Heart left ventricle (tissue), 13 donors: ENCODE measurements around the gene GSKIP.

Experiments used
- POLR2A ChIP-seq, 2 donors: fragments of 450-650 bp; IDR thresholded peaks; one replicate each; pipeline ENCODE4 v1.6.1; 2017; ENCODE audit warnings: antibody characterized with exemption in 2 of 2, mild to moderate bottlenecking in 2 of 2, moderate library complexity in 2 of 2
- TF ChIP-seq, protein P1 (sequence below), 12 donors: fragments of 200-600 bp; sonication (generic) in 4 of 12; IDR thresholded peaks; one replicate each; pipeline versions ENCODE4 v1.5.0 to v1.8.0; 2018 to 2022; ENCODE audit warnings: antibody characterized with exemption in 12 of 12, mild to moderate bottlenecking in 5 of 12
- donor health status: ischemic (EF 13 %, LVEDD 7.1; RV severe dilation, severe dysfunction).
- donor health status: DM: no; HTN: yes; CAD: no.
- donor health status: DM: no; HTN: no; CAD: no.
- donor health status: ischemic (EF 25% LVEDD 6.9; RV normal size, moderate dysfunction).
- donor health status: ischemic (EF 25% LVEDD 5.7; RV mildly dilated, moderate dysfunction).
- donor health status: ischemic (EF 35%, LVEDD 5.7; RV mildly dilated, moderate dysfunction).
- donor health status: nonischemic (EF 11% LVEDD 7.7; RV severe dilation, severe dysfunction).
- donor health status: DM: yes; HTN: yes; CAD: no.
- donor health status: PGD.
- donor health status: ischemic (EF 29% LVEDD 5.4; RV normal size, mild dysfunction).
- donor health status: nonischemic (EF 23%, LVEDD 6.1; RV moderate dilation, normal function).

DNA sequence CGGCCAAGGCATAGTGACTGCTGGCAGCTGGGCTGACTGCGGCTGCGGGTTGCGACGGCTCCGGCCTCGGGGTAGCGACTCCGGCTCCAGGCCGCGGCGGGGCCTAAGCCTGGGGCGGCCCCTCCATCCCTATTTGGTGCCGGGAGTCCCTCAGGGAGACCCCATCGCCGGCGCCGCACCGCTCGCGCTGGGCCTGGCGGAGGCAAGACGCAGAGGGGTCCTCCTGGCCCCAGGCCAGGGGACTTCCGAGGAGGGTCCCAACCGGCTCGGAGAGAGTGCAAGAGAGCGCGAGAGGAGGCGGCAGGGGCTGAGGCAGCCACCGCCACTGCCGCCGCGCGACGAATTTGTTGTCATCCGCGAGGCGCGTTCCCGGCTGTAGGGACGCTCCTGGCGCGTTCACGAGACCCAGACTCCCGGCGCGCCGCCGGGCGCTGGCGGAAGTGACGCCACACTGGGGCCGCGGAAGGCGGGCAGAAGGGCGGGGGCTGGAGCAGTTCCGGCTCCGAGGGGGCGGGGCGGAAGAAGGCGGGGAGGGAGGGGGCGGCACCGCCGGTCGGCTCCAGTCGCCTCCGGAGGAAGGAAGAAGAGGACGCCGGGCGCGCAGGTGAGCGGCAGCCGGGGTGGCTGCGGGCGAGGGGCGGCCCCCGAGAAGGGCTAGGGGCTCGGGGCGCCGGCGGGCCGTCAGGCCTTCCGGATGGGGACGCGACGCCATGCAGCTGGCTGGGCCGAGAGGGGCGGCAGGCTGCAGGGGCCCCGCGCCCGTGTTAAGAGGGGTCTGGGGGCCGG, at the start of gene GSKIP, which contains the start of gene ATG2B:
- TF ChIP-seq, protein P1, sequence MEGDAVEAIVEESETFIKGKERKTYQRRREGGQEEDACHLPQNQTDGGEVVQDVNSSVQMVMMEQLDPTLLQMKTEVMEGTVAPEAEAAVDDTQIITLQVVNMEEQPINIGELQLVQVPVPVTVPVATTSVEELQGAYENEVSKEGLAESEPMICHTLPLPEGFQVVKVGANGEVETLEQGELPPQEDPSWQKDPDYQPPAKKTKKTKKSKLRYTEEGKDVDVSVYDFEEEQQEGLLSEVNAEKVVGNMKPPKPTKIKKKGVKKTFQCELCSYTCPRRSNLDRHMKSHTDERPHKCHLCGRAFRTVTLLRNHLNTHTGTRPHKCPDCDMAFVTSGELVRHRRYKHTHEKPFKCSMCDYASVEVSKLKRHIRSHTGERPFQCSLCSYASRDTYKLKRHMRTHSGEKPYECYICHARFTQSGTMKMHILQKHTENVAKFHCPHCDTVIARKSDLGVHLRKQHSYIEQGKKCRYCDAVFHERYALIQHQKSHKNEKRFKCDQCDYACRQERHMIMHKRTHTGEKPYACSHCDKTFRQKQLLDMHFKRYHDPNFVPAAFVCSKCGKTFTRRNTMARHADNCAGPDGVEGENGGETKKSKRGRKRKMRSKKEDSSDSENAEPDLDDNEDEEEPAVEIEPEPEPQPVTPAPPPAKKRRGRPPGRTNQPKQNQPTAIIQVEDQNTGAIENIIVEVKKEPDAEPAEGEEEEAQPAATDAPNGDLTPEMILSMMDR (IDR thresholded peaks at IDR 0.05): no peak
- TF ChIP-seq POLR2A (IDR thresholded peaks at IDR 0.05): peak in 1 of 2 donors; percentile 54
